Lung microvascular endothelial cell (primary cell): Measurements from ENCODE around the gene AFF2. TPM values are rescaled to one million over a fixed set of nuclear protein-coding genes. Genes with fewer than 3 reads are reported as not detected.
"Not testable (repeated sequence)": the region's sequence is repeated elsewhere in the genome, so short reads cannot be mapped to it uniquely, and the experiment has no call there.

Experiments used
- DNase-seq, 2 donors: peaks; one replicate each; pipeline versions ENCODE4 v3.0.0 to v3.0.0-alpha.2; 2010; ENCODE audit warnings: low read depth in 2 of 2
- total RNA-seq: library from RNA; depleted of rRNA; stranded (reverse); fragments of >200 nt; gene quantifications from 2 replicates; pipeline ENCODE4 v1.2.1, GENCODE V29; 2014

AFF2 gene
- total RNA-seq, 1 donor from 2014 or later = 0.20 TPM

GRCh38 chrX:148836741-148837140, 336.3 kb downstream of the AFF2 start:
- DNase-seq = no peak

- no peak for DNase-seq
Measured at GRCh38 chrX:148850631-148851030, 350.2 kb downstream of the AFF2 start.

DNA sequence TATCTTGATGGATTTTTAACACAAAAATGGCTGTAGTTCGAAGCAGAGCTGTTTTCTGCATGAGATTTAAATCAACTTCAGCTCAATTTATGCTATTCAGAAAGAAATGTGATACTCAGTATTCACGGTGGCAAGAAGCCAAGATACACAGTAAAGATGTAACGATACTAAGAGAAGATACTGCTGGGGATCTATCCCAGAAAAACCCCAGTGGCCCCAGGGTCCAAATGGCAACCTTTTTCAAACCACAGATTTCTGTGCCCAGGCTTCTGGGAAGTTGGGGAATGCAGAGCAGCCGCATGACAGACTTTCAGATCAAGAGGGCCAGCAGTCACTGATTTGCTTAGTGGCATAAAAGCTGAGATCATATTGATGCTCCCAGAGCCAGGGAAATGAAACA, 353.9 kb downstream of the AFF2 start:
- no peak for DNase-seq

- DNase-seq = no peak
Measured at GRCh38 chrX:148856505-148856904, 356.1 kb downstream of the AFF2 start.

- no peak for DNase-seq
Measured at GRCh38 chrX:148865277-148866210, 365.1 kb downstream of the AFF2 start.

GRCh38 chrX:148867596-148867995, 367.2 kb downstream of the AFF2 start:
- DNase-seq = no peak

DNA sequence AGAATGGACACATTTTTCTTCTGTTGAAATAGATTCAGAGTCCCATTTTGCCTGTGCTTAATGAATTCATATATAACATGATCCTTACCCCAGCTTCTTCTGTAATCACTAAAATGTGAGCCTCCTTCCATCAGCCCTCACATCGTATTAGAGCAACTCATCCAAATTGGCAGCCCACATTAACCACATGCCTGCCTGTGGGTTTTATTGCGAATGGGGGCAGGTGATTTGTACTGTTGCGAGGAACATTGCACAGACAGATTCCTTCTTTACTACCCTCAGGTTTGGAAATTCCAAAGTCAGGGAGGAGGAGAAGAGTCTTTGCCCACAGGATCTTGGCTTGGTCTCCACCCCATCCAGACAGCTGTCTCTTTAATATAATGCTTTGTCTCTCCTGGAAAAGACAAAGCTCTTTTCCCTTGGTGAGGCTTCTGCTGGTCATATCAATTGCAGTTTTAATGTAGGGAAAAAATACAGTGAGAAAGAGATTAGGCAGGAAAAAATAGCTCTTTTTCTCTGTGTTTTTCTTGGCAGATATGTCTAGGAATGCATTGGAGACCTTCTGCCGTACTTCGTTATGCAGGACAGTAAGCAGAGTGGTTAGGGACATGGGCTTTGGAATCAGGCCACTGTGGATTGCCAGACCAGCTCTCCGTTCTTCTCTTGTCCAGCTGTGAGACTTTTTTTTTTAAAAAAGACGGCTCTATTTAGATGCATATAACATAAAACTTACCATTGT, 371.2 kb downstream of the AFF2 start:
- no peak for DNase-seq

DNA sequence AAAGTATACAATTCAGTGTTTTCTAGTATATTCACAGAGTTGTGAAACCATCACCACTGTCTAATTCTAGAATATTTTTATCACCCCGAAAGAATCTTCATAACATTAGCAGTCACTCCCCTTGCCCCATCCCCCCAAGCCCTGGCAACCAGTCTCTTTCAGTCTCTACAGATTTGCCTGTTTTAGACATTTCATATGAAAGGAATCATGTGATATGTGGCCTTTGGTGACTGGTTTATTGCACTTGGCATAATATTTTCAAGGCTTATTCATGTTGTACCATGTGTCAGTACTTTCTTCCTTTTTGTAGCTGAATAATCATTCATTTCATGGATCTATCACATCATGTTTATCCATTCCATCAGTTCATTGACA, 371.7 kb downstream of the AFF2 start:
- DNase-seq = no peak

DNA sequence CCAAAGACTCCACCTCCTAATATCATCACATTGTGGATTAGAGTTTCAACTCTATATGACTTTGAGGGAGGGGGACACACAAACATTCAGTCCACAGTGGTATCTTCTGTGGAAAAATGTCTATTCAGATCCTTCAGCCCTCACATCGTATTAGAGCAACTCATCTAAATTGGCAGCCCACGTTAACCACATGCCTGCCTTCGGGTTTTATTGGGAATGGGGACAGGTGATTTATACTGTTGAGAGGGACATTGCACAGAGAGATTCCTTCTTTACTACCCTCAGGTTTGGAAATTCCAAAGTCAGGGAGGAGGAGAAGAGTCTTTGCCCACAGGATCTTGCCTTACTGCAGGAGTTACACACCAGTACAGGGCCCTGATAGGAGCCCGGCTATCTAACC, 372.5 kb downstream of the AFF2 start:
- DNase-seq = no peak

DNA sequence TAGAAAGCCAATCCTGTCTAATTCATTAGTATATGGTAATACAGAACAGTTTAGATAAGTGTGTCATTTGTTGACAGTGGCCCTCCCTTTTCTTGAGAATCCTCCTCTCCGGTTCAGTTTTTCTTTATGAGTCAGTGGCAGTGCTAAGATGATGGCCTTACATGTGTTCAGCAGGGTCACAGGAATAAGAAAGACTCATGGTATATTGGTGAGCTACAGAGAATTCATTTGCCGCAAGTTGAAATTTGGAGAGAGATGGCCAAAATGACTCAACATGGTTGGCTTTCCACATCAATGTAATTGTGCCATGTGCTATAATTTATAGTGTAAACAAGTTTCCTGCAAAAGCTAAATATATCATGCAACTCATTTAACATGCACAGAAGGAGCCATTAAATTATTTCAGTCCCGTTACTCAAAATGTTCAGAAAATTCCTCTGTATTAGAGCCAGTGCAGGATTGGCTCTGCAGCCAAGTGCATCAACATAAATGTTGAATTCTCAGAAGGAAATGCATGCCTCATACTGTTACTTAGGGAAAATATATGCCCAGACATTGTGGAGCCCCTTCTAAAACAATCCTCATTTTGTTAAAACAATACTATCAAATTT, 374.3 kb downstream of the AFF2 start:
- DNase-seq = no peak

DNA sequence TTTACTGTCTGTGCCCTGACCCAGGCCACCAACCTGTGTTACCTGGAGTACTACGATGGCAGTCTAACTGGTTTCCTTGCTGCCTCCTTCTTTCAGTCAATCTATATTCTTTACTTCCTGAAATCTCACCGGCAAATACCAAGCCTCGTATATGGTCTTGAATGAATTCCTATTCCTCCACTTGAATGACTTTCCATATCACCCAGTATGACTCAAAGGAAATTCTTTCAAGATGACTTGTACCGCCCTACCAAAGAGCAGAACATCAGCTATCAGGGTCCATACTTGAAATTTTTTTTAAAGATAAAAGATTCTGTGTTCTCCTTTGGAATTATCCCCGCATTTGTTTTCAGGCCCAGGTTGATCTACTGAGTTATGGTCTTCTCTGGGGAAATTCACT, 378.0 kb downstream of the AFF2 start:
- DNase-seq = no peak

- no peak for DNase-seq
Measured at GRCh38 chrX:148885203-148885602, 384.8 kb downstream of the AFF2 start.

- no peak for DNase-seq
Measured at GRCh38 chrX:148893395-148893794, 393.0 kb downstream of the AFF2 start.

DNA sequence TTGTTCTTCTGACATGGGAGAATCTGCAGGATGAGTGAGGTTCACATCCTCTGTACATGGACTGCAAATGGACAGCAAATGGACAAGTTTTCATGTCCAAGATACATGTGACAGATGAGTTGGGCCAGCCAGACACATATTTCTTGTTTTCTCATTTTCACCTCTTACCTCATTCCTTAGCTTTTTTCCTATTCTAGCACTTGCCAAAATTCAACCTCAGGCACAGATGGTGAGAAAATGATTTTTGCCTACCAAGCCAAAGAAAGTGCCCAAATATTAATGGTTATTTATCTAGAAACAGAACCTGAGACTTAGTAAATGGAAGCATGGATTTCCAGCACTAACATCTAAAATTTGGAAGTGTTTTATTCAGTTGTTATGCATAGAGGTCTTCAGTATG, 402.2 kb downstream of the AFF2 start:
- DNase-seq = no peak

- no peak for DNase-seq
Measured at GRCh38 chrX:148903176-148903575, 402.8 kb downstream of the AFF2 start.

DNA sequence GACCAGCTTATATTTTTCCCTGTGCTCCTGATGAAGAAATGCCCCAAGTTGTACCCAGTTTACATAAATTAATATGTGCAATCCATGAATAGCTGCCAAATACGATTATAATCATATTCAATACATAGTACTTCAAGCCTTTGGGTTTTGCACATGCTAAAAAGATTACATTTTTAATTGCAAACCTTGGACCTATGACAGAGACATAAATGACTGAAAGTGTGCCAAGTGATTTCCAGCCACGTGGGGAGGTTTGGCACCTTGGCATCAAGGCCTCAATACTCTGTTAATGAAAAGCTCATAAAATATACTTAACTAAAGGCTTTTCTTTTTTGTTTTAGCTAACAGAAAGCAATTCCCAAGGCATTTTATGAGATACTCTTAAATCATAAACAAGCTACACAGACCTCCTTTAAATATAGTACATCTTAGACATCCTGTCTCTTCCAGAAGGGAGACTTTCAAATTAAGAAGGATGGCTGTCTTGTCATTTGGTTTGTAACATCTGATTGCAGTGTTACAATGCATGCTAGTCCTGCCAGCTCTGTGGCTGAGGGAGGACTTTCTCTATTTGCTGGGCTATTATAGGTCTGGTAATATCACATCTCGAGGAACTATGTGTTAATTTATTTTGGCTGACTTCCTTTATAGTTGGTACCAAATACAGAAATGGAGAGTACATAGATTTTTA, 404.1 kb downstream of the AFF2 start:
- DNase-seq = no peak

- no peak for DNase-seq
Measured at GRCh38 chrX:148905400-148905799, 405.0 kb downstream of the AFF2 start.

- not testable (repeated sequence) for DNase-seq
Measured at GRCh38 chrX:148906628-148907027, 406.2 kb downstream of the AFF2 start.

DNA sequence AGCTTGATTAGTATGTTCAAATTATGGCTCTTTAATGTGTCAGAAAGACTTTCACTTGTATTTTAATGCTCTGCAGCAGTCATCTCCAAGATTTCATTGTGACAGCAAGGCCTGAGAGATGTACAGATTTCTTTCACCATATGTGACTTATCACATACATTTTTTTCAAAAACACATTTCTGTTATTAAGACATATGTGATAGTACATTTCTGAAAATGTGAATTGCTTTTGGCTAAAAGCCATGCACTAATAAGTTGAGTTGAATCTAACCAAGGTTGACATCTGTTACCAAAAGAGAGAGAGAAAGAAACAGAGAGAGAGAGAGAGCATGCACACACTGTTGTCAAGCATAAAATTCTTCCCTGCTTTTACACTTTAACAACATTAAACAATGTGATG, 409.3 kb downstream of the AFF2 start:
- DNase-seq = no peak

DNA sequence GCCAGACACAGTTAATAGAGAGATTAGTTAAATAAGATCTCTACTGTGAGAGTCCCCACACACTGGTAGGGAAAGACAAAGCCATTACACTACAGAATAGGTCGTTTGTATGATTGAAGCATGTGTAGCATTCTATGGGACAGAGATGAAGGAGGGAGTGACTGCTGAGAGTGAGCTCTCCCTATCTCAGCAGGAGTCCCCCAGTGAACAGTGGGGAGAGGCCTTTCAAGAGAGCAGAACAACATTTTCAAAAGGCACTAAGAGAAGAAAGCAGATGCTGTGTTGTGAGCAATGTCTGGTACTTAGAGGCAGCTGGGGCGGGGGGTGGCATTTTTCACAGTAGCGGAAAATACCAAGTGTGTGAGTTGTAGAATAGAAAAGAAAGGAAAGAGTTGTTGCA, 413.6 kb downstream of the AFF2 start:
- DNase-seq = no peak

- no peak for DNase-seq
Measured at GRCh38 chrX:148914783-148915182, 414.4 kb downstream of the AFF2 start.

- DNase-seq = no peak
Measured at GRCh38 chrX:148915474-148915873, 415.1 kb downstream of the AFF2 start.
